GM12865 (cell line): ENCODE data around the gene ITPKA.
A peak's percentile ranks its signal among the peaks of the same experiment; 100 is the strongest.

Experiments used
- DNase-seq: peaks from one replicate; pipeline ENCODE4 v3.0.0; 2010; ENCODE audit warnings: low read depth
- H3K4me3 ChIP-seq: 2 replicates; pipeline ENCODE4 v1.5.1; 2011; ENCODE audit warnings: mild to moderate bottlenecking, low read depth, low read length, control low read depth
- CTCF ChIP-seq: IDR thresholded peaks from 2 replicates; pipeline ENCODE4 v1.5.1; 2011; ENCODE audit warnings: low read length, control low read depth, low read depth, inconsistent platforms; ENCODE audit not compliant: insufficient read depth; ENCODE audit errors: missing control alignments

The ITPKA gene

GRCh38 chr15:41543521-41543870 lies 49.8 kb downstream of the ITPKA start:
- H3K4me3 ChIP-seq, result peak overlapping the region; percentile 100
- no peak for TF ChIP-seq CTCF
- no peak for DNase-seq

- no peak overlapping the region for H3K4me3 ChIP-seq
- no peak for DNase-seq
- TF ChIP-seq CTCF, result no peak
Observed at GRCh38 chr15:41544650-41545015, 51.0 kb downstream of the ITPKA start.

GRCh38 chr15:41545218-41545617 lies 51.5 kb downstream of the ITPKA start:
- H3K4me3 ChIP-seq, result no peak overlapping the region
- TF ChIP-seq CTCF, result no peak
- DNase-seq, result no peak

GRCh38 chr15:41546851-41547786 lies 53.4 kb downstream of the ITPKA start:
- no peak overlapping the region for H3K4me3 ChIP-seq
- no peak for TF ChIP-seq CTCF
- DNase-seq, result no peak

GRCh38 chr15:41550066-41550775 lies 56.5 kb downstream of the ITPKA start:
- H3K4me3 ChIP-seq, result no peak overlapping the region
- no peak for TF ChIP-seq CTCF
- DNase-seq, result no peak
